ENCODE results near the gene SPDYE5.
"Not testable (repeated sequence)": the region's sequence is repeated elsewhere in the genome, so short reads cannot be mapped to it uniquely, and the experiment has no call there.

The SPDYE5 gene
- 0 reads per million in 4 donors for total RNA-seq

GRCh38 chr7:75492020-75492419, at the start of gene SPDYE5:
SPDYE5 (plus strand) TSS chr7:75492320; CDS start chr7:75494048, 1,728 bp downstream.
- not testable (repeated sequence) for DNase-seq

- DNase-seq = peak in 2 of 5 donors; percentile 20 to 27
Observed at GRCh38 chr7:75442465-75443111, 49.5 kb upstream of the SPDYE5 start.

GRCh38 chr7:75449946-75450345, 42.2 kb upstream of the SPDYE5 start:
- DNase-seq = not testable (repeated sequence)

- DNase-seq = not testable (repeated sequence)
Observed at GRCh38 chr7:75452494-75452955, 39.6 kb upstream of the SPDYE5 start.

- not testable (repeated sequence) for DNase-seq
Observed at GRCh38 chr7:75456403-75456802, 35.7 kb upstream of the SPDYE5 start.

GRCh38 chr7:75458034-75458433, 34.1 kb upstream of the SPDYE5 start:
- DNase-seq = not testable (repeated sequence)

GRCh38 chr7:75460541-75460940, 31.6 kb upstream of the SPDYE5 start:
- DNase-seq = not testable (repeated sequence)

GRCh38 chr7:75470166-75470565, 22.0 kb upstream of the SPDYE5 start:
- DNase-seq = not testable (repeated sequence)

GRCh38 chr7:75477457-75477856, 14.7 kb upstream of the SPDYE5 start:
- not testable (repeated sequence) for DNase-seq

GRCh38 chr7:75480313-75480712, 11.8 kb upstream of the SPDYE5 start:
- not testable (repeated sequence) for DNase-seq

GRCh38 chr7:75485355-75485978, 6.7 kb upstream of the SPDYE5 start:
- DNase-seq = peak in 1 of 5 donors; percentile 10

GRCh38 chr7:75485979-75486643, 6.0 kb upstream of the SPDYE5 start, which contains the start of gene POM121C:
POM121C (minus strand) TSS chr7:75486299; CDS start chr7:75441496, 44,803 bp downstream.
- DNase-seq = peak; percentile 67 to 91 (median 78)

- not testable (repeated sequence) for DNase-seq
Observed at GRCh38 chr7:75509033-75509432, 16.9 kb downstream of the SPDYE5 start.

GRCh38 chr7:75518842-75519241, 26.7 kb downstream of the SPDYE5 start:
- DNase-seq = not testable (repeated sequence)

- DNase-seq = not testable (repeated sequence)
Observed at GRCh38 chr7:75521727-75522126, 29.6 kb downstream of the SPDYE5 start.

GRCh38 chr7:75527224-75527722, 35.2 kb downstream of the SPDYE5 start:
- DNase-seq = peak in 2 of 5 donors; percentile 2 to 3

- no peak for DNase-seq
Observed at GRCh38 chr7:75531359-75531821, 39.3 kb downstream of the SPDYE5 start.

- DNase-seq = no peak
Observed at GRCh38 chr7:75532639-75533038, 40.5 kb downstream of the SPDYE5 start.

- DNase-seq = no peak
Observed at GRCh38 chr7:75533926-75534325, 41.8 kb downstream of the SPDYE5 start.

- DNase-seq = peak in 1 of 5 donors; percentile 38
Observed at GRCh38 chr7:75534727-75535307, 42.7 kb downstream of the SPDYE5 start.

- no peak for DNase-seq
Observed at GRCh38 chr7:75536491-75536890, 44.4 kb downstream of the SPDYE5 start.

- DNase-seq = no peak
Observed at GRCh38 chr7:75536940-75537538, 44.9 kb downstream of the SPDYE5 start.
